Natural killer cell (primary cell): ENCODE results near the gene NME1. TPM values are rescaled to one million over a fixed set of nuclear protein-coding genes. Genes with fewer than 3 reads are reported as not detected.
A peak's percentile ranks its signal among the peaks of the same experiment; 100 is the strongest.

Experiments
- ATAC-seq, 3 donors: fragments of 150-1000 bp in 2 of 3; fragments of 200-7000 bp in 1 of 3; cut with Tn5 transposase; 1 replicate in 1 of 3; 2 replicates in 2 of 3; pipeline ENCODE4 v1.10.0; 2021; ENCODE audit warnings: mild to moderate bottlenecking in 2 of 3, moderate library complexity in 2 of 3
- DNase-seq, 2 donors: peaks; one replicate each; pipeline versions ENCODE4 v3.0.0 to v3.0.0-alpha.2; 2013 to 2021; ENCODE audit warnings: mixed read lengths in 1 of 2
- H3K27ac ChIP-seq: one replicate; pipeline ENCODE4 v1.5.1; 2013; ENCODE audit warnings: mild to moderate bottlenecking, low read length
- H3K27me3 ChIP-seq: one replicate; pipeline ENCODE4 v1.6.1; 2013; ENCODE audit warnings: low read length; ENCODE audit not compliant: control insufficient read depth, insufficient read depth
- H3K36me3 ChIP-seq: one replicate; pipeline ENCODE4 v1.6.1; 2013; ENCODE audit warnings: low read length; ENCODE audit not compliant: control insufficient read depth, insufficient read depth
- H3K4me1 ChIP-seq: one replicate; pipeline ENCODE4 v1.6.1; 2013; ENCODE audit warnings: low read length; ENCODE audit not compliant: control insufficient read depth, insufficient read depth
- H3K4me3 ChIP-seq: one replicate; pipeline ENCODE4 v1.5.1; 2013; ENCODE audit warnings: low read length
- H3K9me3 ChIP-seq: one replicate; pipeline ENCODE4 v1.6.1; 2013; ENCODE audit warnings: low read length; ENCODE audit not compliant: control insufficient read depth, insufficient read depth
- H3K27ac Mint-ChIP-seq, 2 donors: one replicate each; pipeline ENCODE4 v1.8.0; 2022; ENCODE audit warnings: mild to moderate bottlenecking in 2 of 2, mixed read lengths in 2 of 2, moderate library complexity in 1 of 2
- H3K27me3 Mint-ChIP-seq, 2 donors: one replicate each; pipeline ENCODE4 v1.8.0; 2022; ENCODE audit warnings: low read depth in 2 of 2, mixed read lengths in 2 of 2
- H3K36me3 Mint-ChIP-seq: one replicate; pipeline ENCODE4 v1.8.0; 2022; ENCODE audit warnings: mixed read lengths
- H3K4me1 Mint-ChIP-seq, 2 donors: one replicate each; pipeline ENCODE4 v1.8.0; 2022; ENCODE audit warnings: mixed read lengths in 2 of 2
- H3K4me3 Mint-ChIP-seq: one replicate; pipeline ENCODE4 v1.8.0; 2022; ENCODE audit warnings: mild to moderate bottlenecking, moderate library complexity, mixed read lengths
- H3K9me3 Mint-ChIP-seq, 2 donors: one replicate each; pipeline ENCODE4 v1.8.0; 2022; ENCODE audit warnings: mixed read lengths in 2 of 2
- CTCF ChIP-seq: fragments of 200-600 bp; IDR thresholded peaks from one replicate; pipeline ENCODE4 v1.8.0; 2022; ENCODE audit warnings: antibody characterized with exemption
- WGBS: methylation state at CpG from one replicate; pipeline ENCODE4 v1.1.7; 2013; ENCODE audit warnings: missing lambda C conversion rate; ENCODE audit not compliant: insufficient coverage; 5-methylcytosine and 5-hydroxymethylcytosine counted together
- intact Hi-C: fragments of 100-400 bp; cut with micrococcal nuclease; formaldehyde crosslinking; loops from one replicate; pipeline ENCODE4 v1.14.2; 2022
- total RNA-seq, 4 donors: library from RNA; stranded (reverse); fragments of 120-200 nt in 1 of 4; gene quantifications; one replicate each; pipeline versions ENCODE4 v1.2.3 to v1.2.4, GENCODE V29; 2013 to 2022

NME1 gene
- total RNA-seq, 3 donors from 2014 or later (not counting 1 experiment from before 2014, with no cell fraction given), result 14.7 to 17.8 (median 15.0) TPM

GRCh38 chr17:51118330-51119195 lies 34.8 kb upstream of the NME1 start:
- Mint-ChIP-seq H3K9me3 (no peaks in the 10 kb centered on the region), H3K4me3 (peak overlapping the region; percentile 94), H3K36me3 (no peaks in the 10 kb centered on the region), H3K4me1 (peaks cover 42 to 51% of the 10 kb centered on the region in 2 donors), H3K27ac (peak overlapping the region; percentile 96 to 97), H3K27me3 (no peaks in the 10 kb centered on the region)
- no peak for TF ChIP-seq CTCF
- DNase-seq (peak in 1 of 2 donors; percentile 36), ATAC-seq (no peak)
- Histone ChIP-seq H3K9me3 (no peaks in the 10 kb centered on the region), H3K4me1 (peaks cover 27% of the 10 kb centered on the region), H3K4me3 (no peak overlapping the region), H3K27me3 (no peaks in the 10 kb centered on the region), H3K27ac (no peak overlapping the region), H3K36me3 (no peaks in the 10 kb centered on the region)
- 73% methylated on average over 13 of the region's 14 CpGs for WGBS
- intact Hi-C loops, result loop anchor here (10.0 kb wide), 1 partner anchor 84 kb away; no protein-coding TSS in a partner anchor

GRCh38 chr17:51119415-51120356 lies 33.7 kb upstream of the NME1 start:
- Mint-ChIP-seq H3K27ac (peak overlapping the region; percentile 96 to 97), H3K4me1 (peaks cover 42 to 51% of the 10 kb centered on the region in 2 donors), H3K4me3 (peak overlapping the region; percentile 94), H3K9me3 (no peaks in the 10 kb centered on the region), H3K36me3 (no peaks in the 10 kb centered on the region), H3K27me3 (no peaks in the 10 kb centered on the region)
- Histone ChIP-seq H3K27me3 (no peaks in the 10 kb centered on the region), H3K27ac (peak overlapping the region; percentile 89), H3K36me3 (no peaks in the 10 kb centered on the region), H3K9me3 (no peaks in the 10 kb centered on the region), H3K4me1 (peaks cover 27% of the 10 kb centered on the region), H3K4me3 (peak overlapping the region; percentile 85)
- DNase-seq (peak; percentile 31 to 61), ATAC-seq (peak in 2 of 3 donors; percentile 5 to 8)
- TF ChIP-seq CTCF, result no peak
- intact Hi-C loops, result loop anchor here (10.0 kb wide), 1 partner anchor 85 kb away; no protein-coding TSS in a partner anchor
- 1% methylated on average over 45 of the region's 49 CpGs for WGBS

- DNase-seq (peak in 1 of 2 donors; percentile 75), ATAC-seq (peak; percentile 20 to 36 (median 35))
- peaks cover 42 to 51% of the 10 kb centered on the region in 2 donors for H3K4me1 Mint-ChIP-seq
- Histone ChIP-seq H3K27ac (peak overlapping the region; percentile 89), H3K4me3 (peak overlapping the region; percentile 85), H3K4me1 (peaks cover 27% of the 10 kb centered on the region), H3K9me3 (no peaks in the 10 kb centered on the region), H3K27me3 (no peaks in the 10 kb centered on the region), H3K36me3 (no peaks in the 10 kb centered on the region)
- H3K4me3 Mint-ChIP-seq, result peak overlapping the region; percentile 94
- under 1% methylated on average over 42 of the region's 42 CpGs for WGBS
- H3K9me3 Mint-ChIP-seq, result no peaks in the 10 kb centered on the region
- H3K36me3 Mint-ChIP-seq, result no peaks in the 10 kb centered on the region
- no peak for TF ChIP-seq CTCF
- no peaks in the 10 kb centered on the region for H3K27me3 Mint-ChIP-seq
- intact Hi-C loops, result no loop called here
- H3K27ac Mint-ChIP-seq, result peak overlapping the region; percentile 96 to 97
Observed at GRCh38 chr17:51120357-51120738, 33.0 kb upstream of the NME1 start.
